NCI-H460 (cell line): ENCODE data around the gene INCENP. TPM values are rescaled to one million over a fixed set of nuclear protein-coding genes. Genes with fewer than 3 reads are reported as not detected.
A peak's percentile ranks its signal among the peaks of the same experiment; 100 is the strongest.
"Not testable (repeated sequence)": the region's sequence is repeated elsewhere in the genome, so short reads cannot be mapped to it uniquely, and the experiment has no call there.

Source experiments
- DNase-seq: peaks from one replicate; pipeline ENCODE4 v3.0.0-alpha.2; 2016; ENCODE audit warnings: low read depth; ENCODE audit errors: extremely low read depth
- total RNA-seq: library from RNA; depleted of rRNA; stranded (reverse); fragments of >200 nt; shearing (Covaris generic); gene quantifications from 2 replicates; pipeline ENCODE4 v1.2.3, GENCODE V29; 2014; rRNA removed

The INCENP gene
- total RNA-seq, 1 experiment from 2014 or later, result 35.5 TPM

DNA sequence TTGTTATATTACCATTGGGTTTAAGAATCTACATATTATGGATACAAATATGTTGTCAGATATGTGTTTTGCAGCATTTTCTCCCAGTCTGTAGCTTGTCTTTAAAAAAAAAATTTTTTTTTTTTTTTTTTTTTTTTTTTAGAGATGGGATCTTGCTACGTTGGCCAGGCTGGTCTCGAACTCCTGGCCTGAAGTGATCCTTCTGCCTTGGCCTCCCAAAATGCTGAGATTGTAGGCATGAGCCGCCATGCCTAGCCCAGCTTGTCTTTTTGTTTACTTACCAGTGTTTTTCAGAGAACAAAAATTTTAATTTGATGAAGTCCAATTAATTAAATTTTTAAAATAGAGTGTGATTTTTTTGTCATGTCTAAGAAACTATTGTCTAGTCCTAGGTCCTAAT, 29.8 kb downstream of the INCENP start:
- DNase-seq, result no peak

- no peak for DNase-seq
These were observed 33.8 kb downstream of the INCENP start for GRCh38 chr11:62157603-62158002.

DNA sequence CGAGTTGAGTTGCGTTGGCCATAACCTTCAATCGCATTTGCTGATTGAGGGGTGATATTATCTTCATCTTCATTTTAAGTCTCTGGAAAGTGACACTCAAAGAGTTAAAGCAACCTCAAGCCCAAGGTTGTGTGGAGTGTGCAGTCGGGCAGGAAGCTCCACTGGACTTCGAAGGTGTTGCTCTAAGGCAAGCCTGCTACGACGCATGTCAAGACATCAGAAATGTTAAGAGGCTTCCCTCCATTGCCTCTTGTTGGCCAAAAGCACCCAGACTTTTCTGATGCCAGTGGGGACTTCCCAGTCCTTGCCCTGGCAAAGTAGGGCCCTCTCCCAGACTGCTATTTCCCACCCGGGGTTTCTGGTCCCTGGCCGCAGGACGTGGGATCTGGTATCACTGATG, 42.6 kb downstream of the INCENP start:
- no peak for DNase-seq

DNA sequence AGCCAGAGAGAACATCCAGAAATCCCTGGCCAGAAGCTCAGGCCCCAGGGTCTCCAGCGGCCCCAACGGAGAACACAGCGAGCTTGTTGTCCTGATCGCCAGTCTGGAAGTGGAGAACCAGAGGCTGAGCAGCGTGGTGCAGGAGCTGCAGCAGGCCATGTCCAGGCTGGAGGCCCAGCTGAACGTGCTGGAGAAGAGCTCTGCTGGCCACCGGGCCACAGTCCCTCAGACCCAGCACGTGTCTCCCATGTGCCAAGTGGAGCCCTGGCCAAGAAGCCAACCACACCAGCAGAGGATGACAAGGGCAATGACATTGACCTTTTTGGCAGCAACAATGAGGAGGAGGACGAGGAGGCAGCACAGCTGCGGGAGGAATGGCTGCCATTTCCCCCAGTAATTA, 45.6 kb downstream of the INCENP start:
- no peak for DNase-seq

DNA sequence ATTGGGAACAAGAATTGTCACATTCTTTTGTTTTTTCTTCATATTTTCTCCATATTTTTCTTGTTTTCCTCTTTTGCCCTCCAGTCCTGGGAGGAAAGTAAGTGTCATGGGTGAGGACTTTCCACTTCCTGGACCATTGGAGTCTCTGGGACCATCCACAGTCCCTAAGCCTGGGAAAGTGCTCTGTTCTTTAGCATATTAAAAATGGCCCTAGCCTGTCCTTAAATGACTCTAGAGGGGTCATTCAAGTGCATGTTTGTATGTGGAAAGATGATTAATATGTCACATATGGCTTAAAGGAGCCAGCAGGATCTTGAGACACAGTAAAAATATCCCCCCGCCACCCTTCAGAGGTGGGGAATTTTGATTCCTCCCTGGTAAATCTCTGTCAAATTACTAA, 46.1 kb downstream of the INCENP start:
- no peak for DNase-seq

GRCh38 chr11:62171261-62171723, 47.5 kb downstream of the INCENP start:
- DNase-seq, result peak; percentile 79

GRCh38 chr11:62172294-62172693, 48.5 kb downstream of the INCENP start:
- no peak for DNase-seq

- DNase-seq, result no peak
These were observed 53.0 kb downstream of the INCENP start for GRCh38 chr11:62176766-62177165.

GRCh38 chr11:62179995-62180394, 56.2 kb downstream of the INCENP start:
- no peak for DNase-seq

- DNase-seq, result no peak
These were observed 57.3 kb downstream of the INCENP start for GRCh38 chr11:62181097-62181496.

- no peak for DNase-seq
These were observed 58.5 kb downstream of the INCENP start for GRCh38 chr11:62182147-62182891.

DNA sequence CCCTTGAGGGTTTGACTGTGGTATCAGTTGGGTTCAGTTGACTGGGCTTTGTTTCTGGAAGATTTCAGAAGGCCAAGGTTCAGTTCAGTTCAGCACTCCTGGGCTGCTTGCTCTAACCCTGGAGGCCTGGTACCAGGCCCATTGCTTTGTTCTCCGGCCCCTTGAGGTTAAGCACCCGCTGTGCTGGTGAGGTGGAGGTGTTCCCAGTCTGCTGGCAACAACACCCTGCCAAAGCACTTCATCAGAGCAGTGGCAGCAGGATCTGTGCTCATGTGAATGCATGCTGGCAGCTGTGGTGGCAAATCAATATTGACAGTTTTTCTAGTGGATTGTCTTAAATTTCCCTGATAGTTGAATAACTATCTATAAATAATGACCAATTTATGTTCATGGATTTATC, 62.4 kb downstream of the INCENP start:
- DNase-seq, result no peak

DNA sequence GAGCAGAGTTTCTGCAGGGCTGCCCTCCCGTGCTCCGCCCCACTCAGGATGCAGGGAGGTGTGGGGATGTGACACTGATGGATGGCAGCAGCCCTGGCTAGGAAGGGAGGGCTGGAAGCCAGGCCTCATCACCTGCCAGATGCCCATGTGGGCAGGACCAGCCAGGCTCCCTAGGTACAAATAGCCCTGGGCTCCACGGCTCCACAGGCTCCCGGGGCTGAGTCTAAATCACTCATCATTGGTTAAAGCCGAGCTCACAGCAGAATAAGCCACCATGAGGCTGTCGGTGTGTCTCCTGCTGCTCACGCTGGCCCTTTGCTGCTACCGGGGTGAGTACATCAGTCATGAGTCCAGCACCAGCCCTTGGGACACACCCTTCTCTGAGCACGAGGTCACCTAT, 66.2 kb downstream of the INCENP start, which contains the start of gene SCGB1D1:
SCGB1D1 (plus strand) TSS at position 206 of the 400 bp plus-strand sequence; CDS start at position 275, 69 bp downstream.
- DNase-seq, result no peak

DNA sequence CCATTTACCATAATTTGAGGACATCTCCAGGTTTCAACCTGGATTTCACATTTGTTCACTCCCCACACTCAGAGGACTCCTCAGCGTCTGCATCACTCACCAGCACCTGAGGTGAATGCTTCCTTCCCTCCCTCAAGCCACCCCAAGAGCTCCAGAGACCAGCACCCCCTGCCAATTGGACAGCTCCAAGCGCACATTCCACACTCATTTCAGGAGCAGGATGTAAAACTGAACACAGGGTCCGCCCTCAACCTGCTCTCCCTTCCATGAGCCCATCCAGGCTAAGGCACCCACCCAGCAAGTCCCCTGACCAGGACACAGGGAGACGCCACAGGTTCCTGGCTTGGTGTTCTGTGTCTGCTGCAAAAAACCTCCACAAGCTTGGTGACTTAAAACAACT, 70.1 kb downstream of the INCENP start:
- no peak for DNase-seq

- not testable (repeated sequence) for DNase-seq
These were observed 71.2 kb downstream of the INCENP start for GRCh38 chr11:62195010-62195409.

- no peak for DNase-seq
These were observed 72.1 kb downstream of the INCENP start for GRCh38 chr11:62195945-62196344.

DNA sequence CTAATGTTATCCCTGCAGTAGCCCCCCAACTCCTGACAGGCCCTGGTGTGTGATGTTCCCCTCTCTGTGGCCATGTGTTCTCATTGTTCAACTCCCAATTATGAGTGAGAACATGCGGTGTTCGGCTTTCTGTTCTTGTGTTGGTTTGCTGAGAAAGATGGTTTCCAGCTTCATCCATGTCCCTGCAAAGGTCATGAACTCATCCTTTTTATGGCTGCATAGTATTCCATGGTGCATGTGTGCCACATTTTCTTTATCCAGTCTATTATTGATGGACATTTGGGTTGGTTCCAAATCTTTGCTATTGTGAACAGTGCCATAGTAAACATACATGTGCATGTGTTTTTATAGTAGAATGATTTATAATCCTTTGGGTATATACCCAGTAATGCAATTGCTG, 73.6 kb downstream of the INCENP start:
- not testable (repeated sequence) for DNase-seq

- DNase-seq, result no peak
These were observed 77.6 kb downstream of the INCENP start for GRCh38 chr11:62201376-62201775.

Other genes with a start within 250 kb of the INCENP start
- gene FADS3, start 232.5 kb upstream of the INCENP start, total RNA-seq, result 16.8 and 27.7 TPM in 2 replicates
- 3.2 and 4.6 TPM in 2 replicates for gene RAB3IL1, start 206.4 kb upstream of the INCENP start, total RNA-seq
- gene BEST1, start 173.7 kb upstream of the INCENP start, total RNA-seq, result 10.7 and 11.0 TPM in 2 replicates
- gene FTH1, start 156.4 kb upstream of the INCENP start, total RNA-seq, result 2,410 TPM in 2 replicates
- not detected in 2 replicates for gene SCGB1D1, start 66.2 kb downstream of the INCENP start, total RNA-seq
- not detected in 2 replicates for gene SCGB2A1, start 84.7 kb downstream of the INCENP start, total RNA-seq
- not detected in 2 replicates for gene SCGB1D2, start 118.2 kb downstream of the INCENP start, total RNA-seq
- gene SCGB2A2, start 146.1 kb downstream of the INCENP start, total RNA-seq, result not detected in 2 replicates
- not detected in 2 replicates for gene SCGB1D4, start 175.1 kb downstream of the INCENP start, total RNA-seq
- gene ASRGL1, start 213.4 kb downstream of the INCENP start, total RNA-seq, result 2.9 and 3.4 TPM in 2 replicates